HG03159 (cell line): ENCODE results near the gene MYO1B.

Experiments used
- ATAC-seq: cut with Tn5 transposase; IDR thresholded peaks from one replicate; pipeline ENCODE4 v1.9.1; 2021; ENCODE audit warnings: mild to moderate bottlenecking, moderate library complexity; ENCODE audit not compliant: unreplicated experiment

MYO1B gene

GRCh38 chr2:191255756-191256312 is 10.6 kb downstream of the MYO1B start:
- no peak for ATAC-seq

GRCh38 chr2:191257934-191258333 is 12.7 kb downstream of the MYO1B start:
- no peak for ATAC-seq

GRCh38 chr2:191258996-191259395 is 13.8 kb downstream of the MYO1B start:
- ATAC-seq = no peak

GRCh38 chr2:191262436-191262835 is 17.2 kb downstream of the MYO1B start:
- no peak for ATAC-seq

GRCh38 chr2:191263050-191263449 is 17.8 kb downstream of the MYO1B start:
- ATAC-seq = no peak

- ATAC-seq = no peak
These were observed 19.5 kb downstream of the MYO1B start for GRCh38 chr2:191264647-191265081.

GRCh38 chr2:191265311-191266170 is 20.3 kb downstream of the MYO1B start:
- no peak for ATAC-seq

GRCh38 chr2:191266201-191266600 is 21.0 kb downstream of the MYO1B start:
- ATAC-seq = no peak

GRCh38 chr2:191268596-191268995 is 23.4 kb downstream of the MYO1B start:
- ATAC-seq = no peak

GRCh38 chr2:191270306-191271161 is 25.3 kb downstream of the MYO1B start:
- no peak for ATAC-seq

- no peak for ATAC-seq
These were observed 26.9 kb downstream of the MYO1B start for GRCh38 chr2:191272064-191272463.

- peak; percentile 64 for ATAC-seq
These were observed 29.2 kb downstream of the MYO1B start for GRCh38 chr2:191274413-191274815.

- ATAC-seq = no peak
These were observed 31.7 kb downstream of the MYO1B start for GRCh38 chr2:191276792-191277465.

- ATAC-seq = no peak
These were observed 35.1 kb downstream of the MYO1B start for GRCh38 chr2:191280290-191280689.

GRCh38 chr2:191280834-191281756 is 35.9 kb downstream of the MYO1B start:
- no peak for ATAC-seq

GRCh38 chr2:191285252-191285651 is 40.0 kb downstream of the MYO1B start:
- ATAC-seq = no peak

- ATAC-seq = no peak
These were observed 42.6 kb downstream of the MYO1B start for GRCh38 chr2:191287820-191288219.

GRCh38 chr2:191289049-191289448 is 43.8 kb downstream of the MYO1B start:
- ATAC-seq = no peak

- ATAC-seq = no peak
These were observed 46.3 kb downstream of the MYO1B start for GRCh38 chr2:191291471-191291870.

GRCh38 chr2:191292869-191293268 is 47.7 kb downstream of the MYO1B start:
- ATAC-seq = no peak
